ENCODE results near the gene PSEN1. TPM values are rescaled to one million over a fixed set of nuclear protein-coding genes. Genes with fewer than 3 reads are reported as not detected.
A peak's percentile ranks its signal among the peaks of the same experiment; 100 is the strongest.

PSEN1 gene
- total RNA-seq, 4 donors from 2014 or later, result 40.1 to 54.6 (median 45.9) TPM

DNA sequence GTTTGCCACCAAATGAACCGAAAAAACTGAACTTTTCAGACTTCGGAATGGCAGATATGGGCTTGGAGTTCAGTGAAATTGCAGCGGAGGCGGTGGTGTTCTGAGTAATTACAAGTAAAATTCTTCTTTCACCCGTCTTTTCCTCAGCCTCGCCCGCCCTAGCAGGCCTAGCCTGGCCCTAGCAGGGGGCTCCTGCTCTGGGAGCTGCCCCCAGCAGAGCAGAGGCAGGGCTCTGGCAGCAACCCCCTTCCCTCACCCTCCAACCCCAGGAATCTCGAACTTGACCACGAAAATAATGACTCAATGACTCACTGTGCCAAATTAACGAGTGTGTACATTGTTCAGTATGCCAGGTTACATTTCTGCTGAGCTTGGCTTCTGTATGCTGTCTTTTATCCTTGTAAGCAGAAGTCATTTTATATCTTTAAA lies 102.1 kb downstream of the PSEN1 start:
- peaks cover 0 to 69% (median 25%) of the 10 kb centered on the region in 3 donors for H3K4me1 ChIP-seq
- ATAC-seq, result no peak

DNA sequence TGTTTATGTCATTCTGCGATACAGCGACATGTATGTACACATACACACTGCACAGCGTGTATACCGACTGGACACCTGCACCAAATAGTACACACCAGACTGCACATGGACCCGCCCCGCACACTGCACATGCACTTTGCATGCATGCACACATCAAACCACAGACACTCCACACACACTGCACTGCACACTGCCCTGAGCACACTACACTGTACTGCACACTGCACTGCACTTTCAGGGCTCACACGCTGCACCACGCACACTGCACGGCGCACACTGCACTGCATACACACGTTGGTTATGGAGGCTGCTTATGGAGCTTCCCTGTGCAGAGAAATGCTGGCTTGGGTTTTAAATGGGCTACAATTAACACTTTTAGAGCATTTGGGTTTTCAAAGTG lies 102.6 kb downstream of the PSEN1 start:
- Histone ChIP-seq H3K27me3 (peaks cover 21% of the 10 kb centered on the region), H3K9me3 (no peaks in the 10 kb centered on the region), H3K27ac (peak overlapping the region in 2 of 4 donors; percentile 68 to 82), H3K4me3 (peak overlapping the region in 1 of 2 donors; percentile 78), H3K4me1 (peaks cover 0 to 69% (median 25%) of the 10 kb centered on the region in 3 donors), H3K36me3 (no peaks in the 10 kb centered on the region)
- TF ChIP-seq POLR2AphosphoS5 (IDR thresholded peaks at IDR 0.05), result no peak
- TF ChIP-seq, protein P1, sequence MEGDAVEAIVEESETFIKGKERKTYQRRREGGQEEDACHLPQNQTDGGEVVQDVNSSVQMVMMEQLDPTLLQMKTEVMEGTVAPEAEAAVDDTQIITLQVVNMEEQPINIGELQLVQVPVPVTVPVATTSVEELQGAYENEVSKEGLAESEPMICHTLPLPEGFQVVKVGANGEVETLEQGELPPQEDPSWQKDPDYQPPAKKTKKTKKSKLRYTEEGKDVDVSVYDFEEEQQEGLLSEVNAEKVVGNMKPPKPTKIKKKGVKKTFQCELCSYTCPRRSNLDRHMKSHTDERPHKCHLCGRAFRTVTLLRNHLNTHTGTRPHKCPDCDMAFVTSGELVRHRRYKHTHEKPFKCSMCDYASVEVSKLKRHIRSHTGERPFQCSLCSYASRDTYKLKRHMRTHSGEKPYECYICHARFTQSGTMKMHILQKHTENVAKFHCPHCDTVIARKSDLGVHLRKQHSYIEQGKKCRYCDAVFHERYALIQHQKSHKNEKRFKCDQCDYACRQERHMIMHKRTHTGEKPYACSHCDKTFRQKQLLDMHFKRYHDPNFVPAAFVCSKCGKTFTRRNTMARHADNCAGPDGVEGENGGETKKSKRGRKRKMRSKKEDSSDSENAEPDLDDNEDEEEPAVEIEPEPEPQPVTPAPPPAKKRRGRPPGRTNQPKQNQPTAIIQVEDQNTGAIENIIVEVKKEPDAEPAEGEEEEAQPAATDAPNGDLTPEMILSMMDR (IDR thresholded peaks at IDR 0.05), result no peak
- no peak for ATAC-seq
- WGBS, 2 donors (ENCODE audit: low coverage in 1 of 2), result 55 to 60% methylated on average over 7 to 9 of the region's 11 CpGs

More for the DNA sequence above, 102.1 kb downstream of the PSEN1 start:
- H3K36me3 ChIP-seq, result no peaks in the 10 kb centered on the region
- peak overlapping the region; percentile 56 to 78 for H3K4me3 ChIP-seq
- no peaks in the 10 kb centered on the region for H3K9me3 ChIP-seq
- WGBS, 2 donors (ENCODE audit: low coverage in 1 of 2), result 7 to 12% methylated on average over 3 to 6 of the region's 10 CpGs
- H3K27ac ChIP-seq, result peak overlapping the region; percentile 4 to 82 (median 73)
- TF ChIP-seq POLR2AphosphoS5 (IDR thresholded peaks at IDR 0.05) (peak; percentile 34), EP300 (IDR thresholded peaks at IDR 0.05) (no peak)
- TF ChIP-seq, protein P1 (IDR thresholded peaks at IDR 0.05), result no peak
- peaks cover 21% of the 10 kb centered on the region for H3K27me3 ChIP-seq

DNA sequence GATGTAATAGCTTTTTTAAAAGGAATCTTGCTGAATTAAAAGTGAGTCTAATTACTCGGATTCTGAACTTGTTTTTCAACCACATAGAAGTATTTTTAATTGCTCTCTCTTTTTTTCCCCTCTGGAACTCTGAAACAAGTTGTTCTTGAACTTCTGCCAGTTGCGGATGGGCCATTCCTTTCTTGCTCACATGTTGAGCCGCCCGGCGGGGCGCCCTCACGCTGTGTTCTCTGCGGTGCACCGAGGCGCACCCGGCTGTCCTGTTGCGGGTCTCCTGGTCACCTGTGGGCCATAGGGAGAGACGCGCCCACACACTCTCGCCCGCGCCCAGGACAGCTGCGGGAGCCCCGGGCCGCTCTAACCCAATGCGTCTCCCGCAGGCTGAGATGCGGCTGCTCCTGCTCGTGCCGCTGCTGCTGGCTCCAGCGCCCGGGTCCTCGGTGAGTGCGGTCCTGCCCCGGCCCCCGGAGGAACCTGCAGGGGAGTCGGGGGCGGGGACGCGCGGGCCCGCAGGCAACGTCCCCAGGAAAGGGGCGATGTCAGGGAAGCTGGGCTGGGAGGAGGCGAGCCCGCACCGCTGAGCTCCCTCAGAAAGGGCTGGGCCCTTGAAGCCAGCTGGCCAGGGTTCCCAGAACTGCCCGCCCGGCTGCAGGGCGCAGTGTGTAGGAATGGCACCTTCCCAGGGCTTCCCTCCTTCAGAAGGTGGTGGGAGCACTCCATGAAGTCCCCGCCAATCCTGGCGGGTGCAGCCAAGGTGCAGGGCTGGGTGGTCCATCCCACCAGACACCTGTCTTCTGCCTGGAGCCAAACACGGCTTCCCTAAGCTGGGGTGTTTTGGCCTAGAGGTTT lies 103.3 kb downstream of the PSEN1 start:
- Histone ChIP-seq H3K36me3 (peaks cover 0 to 3% of the 10 kb centered on the region in 2 donors), H3K27me3 (peaks cover 21% of the 10 kb centered on the region), H3K4me3 (peak overlapping the region; percentile 68 to 78), H3K27ac (peak overlapping the region in 3 of 4 donors; percentile 55 to 82 (median 68)), H3K4me1 (peaks cover 0 to 69% (median 25%) of the 10 kb centered on the region in 3 donors), H3K9me3 (no peaks in the 10 kb centered on the region)
- 0 to 2% methylated on average over 3 to 7 of the region's 48 CpGs for WGBS, 2 donors (ENCODE audit: low coverage in 1 of 2)
- ATAC-seq, result peak; percentile 32
- TF ChIP-seq, protein P1 (IDR thresholded peaks at IDR 0.05), result peak in 2 of 4 experiments; percentile 16 to 31
- TF ChIP-seq EP300 (IDR thresholded peaks at IDR 0.05) (no peak), POLR2AphosphoS5 (IDR thresholded peaks at IDR 0.05) (peak; percentile 30)

DNA sequence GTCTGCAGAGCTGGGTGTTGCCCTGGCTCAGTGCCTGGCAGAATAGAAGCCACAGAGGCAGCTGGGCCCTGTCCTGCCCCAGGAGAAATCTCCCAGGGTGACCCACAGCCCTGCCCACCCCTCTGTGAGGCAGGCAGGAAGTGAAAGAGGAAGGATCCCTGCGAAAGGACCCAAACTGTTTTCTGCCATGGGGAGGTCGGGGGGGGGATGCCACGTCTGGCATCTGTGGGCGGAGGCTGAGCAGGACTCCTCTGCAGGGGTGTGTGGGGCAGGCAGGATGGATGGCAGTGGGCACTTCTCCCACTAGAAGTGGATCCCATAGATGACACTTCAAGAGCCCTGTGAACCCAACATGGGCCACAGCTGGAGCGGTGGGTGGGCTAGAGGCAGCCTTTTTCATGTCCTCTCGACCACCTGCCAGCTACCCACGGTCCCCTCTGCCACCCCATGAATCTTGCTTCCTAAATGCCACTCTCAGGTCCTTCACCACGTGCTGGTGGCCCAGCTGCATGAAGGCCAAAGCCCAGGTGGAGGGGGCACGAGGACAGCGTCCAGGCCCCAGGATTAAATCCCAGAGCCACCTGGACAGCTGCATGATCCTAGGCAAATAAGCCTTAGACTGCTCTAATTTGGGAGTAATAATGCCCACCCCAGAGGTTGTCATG lies 104.6 kb downstream of the PSEN1 start:
- no peak for TF ChIP-seq POLR2AphosphoS5 (IDR thresholded peaks at IDR 0.05)
- TF ChIP-seq, protein P1 (IDR thresholded peaks at IDR 0.05), result no peak
- no peak for TF ChIP-seq POLR2A (IDR thresholded peaks at IDR 0.05)
- TF ChIP-seq EP300 (IDR thresholded peaks at IDR 0.05), result no peak
- Histone ChIP-seq H3K27ac (peak overlapping the region in 3 of 4 donors; percentile 42 to 82 (median 68)), H3K36me3 (peaks cover 0 to 16% of the 10 kb centered on the region in 2 donors), H3K27me3 (peaks cover 21% of the 10 kb centered on the region), H3K9me3 (no peaks in the 10 kb centered on the region), H3K4me1 (peaks cover 0 to 74% (median 25%) of the 10 kb centered on the region in 3 donors), H3K4me3 (peak overlapping the region in 1 of 2 donors; percentile 78)
- no peak for ATAC-seq
- 60 to 70% methylated on average over 2 of the region's 10 CpGs for WGBS, 2 donors (ENCODE audit: low coverage in 1 of 2)

All from gastroesophageal sphincter (tissue), 4 donors.